Hippocampal formation (tissue), 2 donors: ENCODE results near the gene NECAB2.

Source experiments
- DNase-seq, 2 donors: peaks; one replicate each; lab custom pipeline; 2025; lab: John Stamatoyannopoulos, UW

The NECAB2 gene

DNA sequence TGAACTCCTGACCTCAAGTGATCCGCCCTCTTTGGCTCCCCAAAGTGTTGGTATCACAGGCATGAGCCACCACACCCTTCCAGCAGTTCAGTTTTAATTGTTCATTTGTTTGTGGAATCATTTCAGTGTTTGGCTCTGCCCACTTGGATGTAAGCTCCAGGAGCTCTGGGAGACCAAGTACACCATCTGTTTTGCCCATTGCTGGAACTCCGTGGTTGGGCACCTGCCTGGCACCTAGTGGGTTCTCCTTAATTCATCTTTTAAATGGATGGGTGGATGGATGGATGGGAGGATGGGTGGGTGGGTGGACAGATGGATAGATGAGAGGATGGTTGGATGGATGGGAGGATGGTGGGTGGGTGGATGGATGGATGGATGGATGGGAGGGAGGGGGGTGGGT lies 953 bp upstream of the NECAB2 start:
- no peak for DNase-seq

DNA sequence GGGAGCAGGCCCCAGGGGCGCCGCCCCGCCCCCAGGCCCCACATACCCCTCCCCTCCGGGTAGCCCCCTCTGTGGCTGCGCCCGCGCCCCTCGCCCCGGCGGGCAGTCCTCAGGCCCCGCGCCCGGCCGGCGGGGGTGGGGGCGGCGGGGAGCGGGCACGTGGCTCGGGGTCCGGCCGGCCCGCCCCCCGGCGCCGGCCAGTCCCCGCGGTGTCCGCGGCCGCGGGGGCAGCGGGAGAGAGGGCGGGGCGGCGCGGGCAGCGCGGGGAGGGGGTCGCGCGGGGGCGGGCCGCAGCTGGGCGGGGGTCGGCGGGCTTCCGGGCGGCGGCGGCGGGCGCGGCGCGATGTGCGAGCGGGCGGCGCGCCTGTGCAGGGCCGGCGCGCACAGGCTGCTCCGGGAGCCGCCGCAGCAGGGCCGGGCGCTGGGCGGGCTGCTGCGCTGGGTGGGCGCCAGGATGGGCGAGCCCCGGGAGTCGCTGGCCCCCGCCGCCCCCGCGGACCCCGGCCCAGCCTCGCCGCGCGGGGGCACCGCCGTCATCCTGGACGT lies 335 bp downstream of the NECAB2 start:
- DNase-seq: no peak

DNA sequence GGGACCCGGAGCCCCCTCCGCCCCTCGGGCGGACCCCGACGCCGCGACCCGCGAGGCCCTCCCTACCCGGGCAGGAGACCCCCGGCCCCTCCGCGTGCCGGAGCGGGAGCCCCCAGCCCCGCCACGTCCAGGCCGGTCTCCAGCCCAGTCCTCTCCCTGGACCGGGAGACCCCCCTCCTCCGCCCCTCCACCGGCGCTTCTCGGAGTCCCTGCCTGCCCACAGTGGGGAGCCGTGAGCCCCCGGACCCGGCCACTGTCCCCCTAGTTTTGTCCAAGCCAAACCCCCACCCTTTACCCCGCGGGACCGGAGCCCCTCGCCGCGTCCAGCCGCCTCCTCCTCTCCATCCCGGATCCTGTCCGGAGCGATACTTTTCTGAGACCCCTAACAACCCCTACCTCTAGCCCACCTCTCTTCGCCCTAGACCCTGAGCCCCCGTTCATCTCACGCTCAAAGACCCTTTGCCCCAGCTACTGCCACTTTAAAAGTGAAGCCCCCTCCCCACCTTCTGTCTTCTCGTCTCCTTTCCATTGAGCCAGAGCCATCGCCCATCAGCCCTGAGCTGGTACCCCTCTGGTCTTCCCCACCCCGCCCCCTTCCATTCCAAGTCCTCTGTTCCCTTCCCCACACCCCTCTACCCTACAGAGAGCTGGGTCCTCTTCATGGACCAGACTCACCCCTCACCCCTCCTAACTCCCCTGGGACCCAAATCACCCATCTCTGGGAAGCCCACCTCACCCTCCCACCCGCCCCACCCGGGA lies 1.0 kb downstream of the NECAB2 start:
- DNase-seq: no peak

DNA sequence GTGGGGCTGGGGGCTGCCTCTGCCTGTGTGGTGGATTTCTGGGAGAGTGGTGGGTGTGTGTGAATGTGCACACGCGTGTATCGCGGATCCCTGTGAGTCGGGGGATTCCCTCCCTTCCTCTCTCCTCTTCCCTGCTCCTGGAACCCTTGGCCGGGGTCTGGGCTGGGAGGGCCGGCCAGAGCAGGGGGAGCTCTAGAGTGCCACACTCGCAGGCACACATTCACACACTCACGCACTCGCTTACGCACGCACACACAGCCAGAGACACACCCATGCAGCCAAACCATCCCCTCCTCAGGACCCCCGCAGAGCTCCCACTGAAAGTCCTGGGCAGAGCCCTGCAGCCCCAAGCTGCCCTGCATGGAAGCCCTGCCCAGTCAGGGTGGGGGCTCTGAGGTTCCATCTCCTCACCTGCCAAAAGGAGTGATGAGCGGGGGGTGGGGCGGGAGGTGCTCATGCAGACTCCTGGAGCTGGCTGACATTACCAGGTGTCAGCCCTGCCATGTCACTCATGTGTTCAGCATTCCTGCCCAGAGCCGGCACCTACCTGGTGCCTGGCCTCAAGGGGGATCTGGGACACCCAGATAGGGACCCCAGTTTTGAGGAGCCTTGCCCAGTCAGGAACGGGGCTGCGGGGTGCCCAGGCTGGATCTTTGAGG lies 1.9 kb downstream of the NECAB2 start:
- DNase-seq: no peak

DNA sequence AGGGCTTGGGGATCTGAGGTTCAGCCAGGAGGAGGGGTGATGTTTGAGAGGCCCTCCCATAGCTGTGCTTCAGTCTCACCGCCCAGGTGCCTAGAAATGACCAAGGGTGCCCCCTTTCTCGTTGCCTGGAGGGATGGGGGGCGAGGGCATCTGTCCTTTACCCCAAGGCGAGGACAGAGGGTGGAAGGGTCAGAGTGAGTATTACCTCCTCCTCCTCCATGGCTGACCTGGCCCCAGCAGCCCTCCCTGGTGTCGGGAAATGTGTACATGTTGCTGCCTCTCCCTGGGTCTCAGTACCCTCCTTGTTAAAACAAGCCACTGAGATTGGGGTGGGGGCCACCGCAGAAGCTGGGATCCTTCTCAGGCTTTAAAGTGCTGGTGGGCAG lies 2.4 kb downstream of the NECAB2 start:
- DNase-seq: no peak

DNA sequence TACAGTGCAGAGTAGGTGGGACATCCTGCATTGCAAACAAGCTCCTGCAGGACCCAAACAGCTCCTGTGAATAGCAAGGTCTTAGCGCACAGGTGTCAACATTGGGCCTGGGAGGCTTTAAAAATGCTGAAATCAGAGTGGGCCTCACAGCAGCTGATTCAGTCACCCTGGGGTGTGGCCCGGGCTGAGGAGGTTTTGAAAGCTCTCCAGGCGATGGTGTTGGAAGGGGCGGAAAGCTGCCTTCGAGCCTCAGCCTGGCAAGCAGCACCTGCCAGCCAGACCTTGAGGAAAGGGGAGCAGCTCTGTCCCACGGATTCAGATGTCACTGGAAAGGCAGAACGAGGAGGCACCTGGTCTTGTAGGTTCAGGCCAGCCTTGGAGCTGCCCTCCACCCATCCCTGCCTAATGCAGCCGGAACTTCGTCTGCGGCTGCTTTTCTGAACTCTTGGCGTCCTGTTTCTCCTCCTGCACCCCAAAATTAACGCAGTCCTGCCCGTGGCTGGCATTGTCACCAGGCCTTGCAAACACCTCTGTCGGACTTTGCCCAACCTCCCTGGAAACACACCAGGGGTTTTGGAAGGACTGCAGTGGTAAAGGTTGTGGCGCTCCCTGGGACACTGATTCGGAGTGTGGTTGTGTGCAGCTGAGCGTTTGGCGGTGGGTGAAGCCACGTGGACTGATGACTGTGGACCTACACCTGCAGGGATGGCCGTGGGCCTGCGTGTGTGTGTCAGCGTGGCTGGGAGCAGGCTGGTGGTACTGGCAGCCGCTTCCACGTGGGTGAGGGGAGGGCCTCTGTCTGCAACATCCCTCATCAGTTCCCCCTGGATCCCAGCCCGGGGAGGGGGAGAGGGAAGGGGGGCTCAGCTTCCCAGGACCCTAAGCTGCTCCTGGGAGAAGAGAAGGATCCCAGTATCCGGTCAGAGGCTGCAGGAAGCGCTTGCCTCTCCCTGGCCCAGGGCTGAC lies 3.4 kb downstream of the NECAB2 start:
- no peak for DNase-seq

DNA sequence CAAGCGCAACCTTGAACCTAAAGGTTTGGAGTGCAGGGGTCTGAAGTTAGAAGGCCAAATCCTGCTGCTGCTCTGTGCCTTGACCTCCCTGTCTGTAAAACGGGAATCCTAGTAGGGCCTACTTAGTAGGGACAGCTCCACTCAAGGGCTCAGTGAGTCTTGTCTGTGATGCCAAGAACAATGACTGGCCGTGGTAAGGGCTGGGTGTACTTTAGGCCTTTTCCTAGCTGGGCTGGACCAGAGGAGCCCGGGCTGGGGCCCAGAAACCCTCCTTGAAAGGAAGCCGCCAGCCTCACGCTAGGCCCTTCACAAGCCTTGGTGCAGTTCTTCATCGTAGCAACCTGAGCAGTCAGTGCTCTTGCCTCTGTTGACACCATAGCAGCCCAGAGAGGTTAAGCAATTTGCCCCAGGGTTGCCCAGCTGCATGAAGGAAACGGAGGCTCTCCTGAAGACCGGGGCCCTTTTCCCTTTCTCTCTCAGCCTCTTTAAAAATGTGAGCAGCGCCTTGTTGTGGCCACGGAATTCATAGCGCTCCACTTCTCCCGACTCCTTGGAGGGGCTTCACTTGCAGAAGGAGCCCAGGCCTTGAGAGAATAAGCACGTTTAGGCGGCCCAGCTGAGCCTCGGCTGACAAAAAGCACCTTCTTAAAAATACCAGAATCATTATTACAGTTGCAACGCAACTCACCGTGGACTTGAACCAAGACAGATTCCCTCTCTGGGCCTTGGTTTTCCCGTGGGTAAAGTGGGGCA lies 4.4 kb downstream of the NECAB2 start:
- no peak for DNase-seq

DNA sequence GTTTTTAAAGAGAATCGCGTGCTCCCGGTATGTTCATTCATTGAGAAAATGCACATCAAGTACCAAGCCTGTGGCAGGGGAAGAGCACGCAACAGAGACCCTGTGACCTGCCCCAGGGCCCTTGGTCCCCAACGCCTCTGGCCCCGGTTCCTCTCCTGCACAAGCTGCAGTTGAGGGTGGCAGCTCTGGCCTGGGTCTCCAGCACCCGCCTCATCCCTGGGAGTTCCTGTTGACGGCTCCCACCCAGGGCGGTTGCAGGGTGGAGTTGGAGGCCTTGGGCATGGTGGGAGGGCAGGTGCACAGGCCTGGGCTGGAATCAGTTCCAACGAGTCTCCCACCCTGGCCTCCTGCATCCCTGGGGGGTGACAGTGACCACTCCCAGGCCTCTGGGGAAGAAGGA lies 5.0 kb downstream of the NECAB2 start:
- no peak for DNase-seq

DNA sequence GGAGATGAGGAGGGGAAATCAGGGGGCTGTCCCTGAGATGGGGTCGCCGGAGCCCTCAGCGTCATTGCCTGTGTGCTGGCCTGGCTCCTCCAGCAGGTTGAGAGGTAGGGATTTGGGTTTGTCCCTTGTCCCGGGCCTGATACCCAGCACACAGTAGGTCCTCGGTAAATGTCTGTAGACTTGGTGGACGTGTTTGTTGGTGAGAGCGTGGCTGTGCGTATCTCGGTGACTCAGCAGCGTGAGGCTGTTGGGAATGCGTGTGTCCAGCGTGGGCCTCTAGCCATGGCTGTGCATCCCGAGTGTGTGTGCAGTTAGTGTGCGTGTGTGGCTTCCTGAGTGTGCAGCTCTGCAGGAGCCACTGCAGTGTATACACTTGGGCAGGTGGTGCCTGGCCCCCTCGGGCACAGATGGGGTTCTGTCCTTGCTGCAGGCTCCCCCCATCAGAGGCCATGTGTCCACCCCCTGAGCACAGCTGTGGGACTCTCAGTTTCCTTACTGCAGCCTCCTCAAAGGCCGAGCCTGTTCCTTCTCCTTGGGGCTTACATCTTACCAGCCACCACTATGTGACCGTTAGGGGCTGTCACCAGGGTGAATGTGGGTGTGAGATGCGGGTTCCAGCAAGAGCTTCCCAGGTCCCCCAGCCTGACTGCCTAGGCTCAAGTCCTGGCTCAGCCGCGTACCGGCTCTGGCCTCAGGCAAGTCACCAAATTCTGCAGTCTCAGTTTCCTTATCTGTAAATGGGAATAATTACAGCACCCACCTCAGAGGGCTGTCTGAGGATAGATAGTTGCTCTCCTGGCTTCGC lies 5.7 kb downstream of the NECAB2 start:
- DNase-seq: no peak

DNA sequence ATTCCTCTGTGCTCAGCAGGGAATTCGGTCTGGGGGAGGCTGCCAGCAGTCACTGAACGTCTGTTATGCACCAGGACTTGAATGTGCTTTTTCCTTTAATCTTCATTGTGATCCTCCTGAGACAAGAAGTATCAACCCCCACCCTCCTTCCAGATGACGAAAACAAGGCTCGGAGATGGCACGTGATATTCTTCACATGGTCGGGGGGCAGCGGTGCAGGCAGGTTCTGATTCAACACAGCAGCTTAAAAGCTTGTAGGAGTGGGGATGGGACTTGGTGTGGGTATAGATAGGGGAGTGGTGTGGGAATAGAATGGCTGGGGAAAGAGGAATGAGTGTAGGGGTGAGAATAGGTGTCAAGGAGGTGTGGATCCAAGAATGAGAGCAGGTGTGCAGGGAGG lies 6.4 kb downstream of the NECAB2 start:
- DNase-seq: no peak

DNA sequence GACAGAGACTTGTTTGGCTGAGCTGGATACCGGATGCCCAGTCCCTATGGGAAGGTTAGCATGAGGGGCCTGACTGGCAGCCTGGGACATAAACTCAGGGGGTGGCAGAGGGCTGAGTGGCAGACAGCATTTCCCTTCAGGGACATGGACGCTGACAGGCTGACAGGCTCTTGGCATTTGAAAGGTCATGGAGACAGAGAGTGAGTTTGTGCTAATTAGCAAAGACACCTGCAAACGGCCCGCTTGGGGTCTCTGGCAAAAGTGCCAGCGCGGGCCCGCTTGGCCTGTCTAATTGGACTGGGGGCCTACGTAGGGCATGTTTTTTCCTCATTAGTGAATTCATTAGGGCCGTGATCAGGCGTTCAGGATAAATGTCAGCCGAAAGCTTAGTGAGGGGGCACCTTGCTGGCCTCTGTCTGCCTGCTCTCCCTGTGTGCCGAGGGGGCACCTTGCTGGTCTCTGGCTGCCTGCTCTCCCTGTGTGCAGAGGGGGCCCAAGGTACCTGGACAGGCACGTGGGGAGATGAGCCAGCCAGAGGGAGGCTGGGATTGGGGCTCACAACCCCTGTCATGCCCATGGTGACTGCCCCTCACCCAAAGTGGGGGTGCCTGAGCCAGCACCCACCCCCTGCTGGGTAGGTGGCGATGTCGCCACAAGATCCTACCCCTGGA lies 7.7 kb downstream of the NECAB2 start:
- DNase-seq: no peak

DNA sequence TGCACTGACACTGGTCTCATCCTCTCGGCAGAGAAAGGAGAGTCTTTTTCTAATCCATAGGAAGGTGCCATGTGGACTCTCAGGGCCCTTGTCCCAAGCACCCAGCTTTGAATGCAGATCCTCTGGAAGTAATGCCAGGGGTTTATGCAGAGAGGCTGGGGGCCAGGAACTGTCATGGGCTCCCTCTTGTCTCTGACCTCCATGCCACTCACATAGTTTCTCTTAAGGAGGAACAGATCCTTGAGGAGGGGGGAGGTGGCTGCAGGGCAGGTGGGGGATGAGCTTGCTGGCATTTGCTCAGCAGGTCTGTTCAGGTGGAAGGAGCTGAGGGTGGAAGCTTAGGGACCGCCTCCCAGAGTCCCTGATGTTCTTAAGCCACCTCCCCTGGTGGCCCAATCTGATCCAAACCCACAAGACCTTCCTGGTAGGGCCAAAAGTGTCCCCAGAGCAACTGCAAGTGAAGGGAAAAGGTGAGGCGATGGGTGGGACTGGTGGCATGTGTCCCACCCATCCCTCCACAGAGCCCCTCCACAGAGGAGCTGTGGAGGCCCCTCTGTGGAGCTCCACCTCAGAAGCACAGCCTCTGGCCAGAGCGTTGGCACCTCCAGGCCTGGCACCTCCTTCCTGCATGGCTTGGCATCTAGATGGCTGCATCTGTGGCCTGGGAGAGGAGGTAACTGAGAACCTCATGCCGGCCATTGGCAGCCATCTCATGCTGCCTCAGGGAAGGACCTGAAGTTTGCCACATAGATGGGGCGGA lies 9.2 kb downstream of the NECAB2 start:
- DNase-seq: no peak

DNA sequence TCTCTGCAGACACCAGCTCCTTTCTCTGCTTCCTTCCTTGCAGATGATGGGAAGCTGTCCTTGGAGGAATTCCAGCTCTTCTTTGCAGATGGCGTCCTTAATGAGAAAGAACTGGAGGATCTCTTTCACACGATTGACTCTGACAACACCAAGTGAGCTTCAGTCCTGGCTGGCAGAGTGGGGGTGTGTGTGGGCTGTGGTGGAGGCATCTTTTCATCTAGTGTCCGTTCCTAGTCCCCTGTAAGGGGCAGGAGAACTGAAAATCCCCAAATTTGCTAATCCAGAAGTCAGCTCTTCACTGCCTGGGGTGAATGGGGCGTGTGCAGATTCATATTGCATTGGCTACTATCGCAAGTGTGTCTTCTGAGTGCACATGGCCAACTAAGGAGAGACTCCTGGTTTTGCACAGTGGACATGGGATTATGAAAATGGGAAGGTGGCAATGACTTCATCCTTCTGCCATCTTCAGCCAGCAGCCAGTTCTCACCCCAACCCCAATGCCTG lies 10.4 kb downstream of the NECAB2 start:
- no peak for DNase-seq

DNA sequence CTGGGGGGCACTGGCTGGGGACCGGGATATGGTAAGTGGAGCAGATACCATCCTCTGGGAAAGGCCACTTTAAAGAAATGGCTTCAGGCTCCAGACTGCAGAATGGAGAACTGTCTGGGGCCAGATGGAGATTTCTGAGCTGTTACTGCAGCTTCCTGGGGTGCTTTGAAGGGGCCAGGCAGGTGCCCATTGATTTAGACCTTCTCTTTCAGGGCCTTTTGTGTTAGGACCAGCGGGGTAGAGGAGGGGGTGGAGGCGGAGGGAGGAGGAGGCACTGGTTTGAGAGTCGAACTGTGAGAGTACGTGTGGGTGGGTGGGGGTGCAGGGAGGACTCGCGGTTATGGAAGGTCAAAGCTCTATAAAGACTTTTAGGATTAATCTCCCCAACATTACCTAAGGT lies 11.4 kb downstream of the NECAB2 start:
- no peak for DNase-seq

DNA sequence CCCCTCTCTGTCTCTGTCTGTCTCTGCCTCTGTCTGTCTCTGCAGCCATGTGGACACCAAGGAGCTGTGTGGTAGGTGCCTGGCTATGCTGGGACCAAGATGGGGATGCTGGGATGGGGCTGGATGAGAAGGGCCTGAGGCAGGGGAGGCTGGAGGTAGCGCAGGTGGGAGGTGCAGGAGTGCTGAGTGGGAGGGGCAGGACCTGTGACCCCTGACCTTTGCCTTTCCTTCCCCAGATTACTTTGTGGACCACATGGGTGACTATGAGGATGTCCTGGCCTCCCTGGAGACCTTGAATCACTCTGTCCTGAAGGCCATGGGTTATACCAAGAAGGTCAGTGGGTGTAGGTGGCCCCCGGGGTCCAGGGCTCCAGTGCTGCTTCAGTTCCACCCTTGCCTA lies 12.8 kb downstream of the NECAB2 start:
- no peak for DNase-seq

DNA sequence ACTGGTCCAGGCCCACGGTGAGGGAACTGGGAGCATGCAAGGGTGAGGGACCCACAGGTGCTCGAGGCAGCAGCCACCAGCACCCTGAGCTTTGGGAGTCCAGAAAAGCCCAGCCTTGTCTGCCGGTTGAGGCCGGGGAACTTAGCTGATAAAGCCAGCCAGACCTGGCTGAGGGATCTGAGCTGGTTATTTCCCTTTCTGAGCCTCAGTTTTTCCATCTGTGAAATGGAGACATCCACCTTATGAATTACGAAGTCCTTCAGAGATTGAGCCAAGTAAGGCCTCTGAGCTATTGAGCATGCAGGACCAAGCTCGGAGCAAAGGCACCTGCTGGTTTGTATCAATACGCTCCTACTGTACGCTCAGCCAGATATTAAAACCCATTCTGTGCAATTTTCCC lies 13.8 kb downstream of the NECAB2 start:
- DNase-seq: no peak

DNA sequence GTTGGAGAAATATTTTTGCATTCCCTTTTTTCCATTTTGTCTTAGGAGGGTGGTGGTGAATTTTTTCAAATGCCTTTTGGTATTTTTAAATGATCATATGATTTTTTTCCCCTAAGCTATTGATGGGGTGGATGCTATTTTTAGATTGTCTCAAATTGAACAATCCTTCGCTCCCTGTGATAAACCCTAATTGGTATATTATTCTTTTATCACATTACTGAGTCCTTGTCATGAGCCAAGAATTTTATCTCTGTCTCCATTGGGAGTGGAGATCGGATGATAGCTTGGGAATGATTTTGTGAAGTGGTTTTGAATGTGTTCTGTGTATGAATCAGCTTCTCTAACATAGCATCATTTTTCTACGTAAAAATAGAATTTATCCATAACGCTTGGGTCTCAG lies 15.4 kb downstream of the NECAB2 start:
- DNase-seq: no peak

DNA sequence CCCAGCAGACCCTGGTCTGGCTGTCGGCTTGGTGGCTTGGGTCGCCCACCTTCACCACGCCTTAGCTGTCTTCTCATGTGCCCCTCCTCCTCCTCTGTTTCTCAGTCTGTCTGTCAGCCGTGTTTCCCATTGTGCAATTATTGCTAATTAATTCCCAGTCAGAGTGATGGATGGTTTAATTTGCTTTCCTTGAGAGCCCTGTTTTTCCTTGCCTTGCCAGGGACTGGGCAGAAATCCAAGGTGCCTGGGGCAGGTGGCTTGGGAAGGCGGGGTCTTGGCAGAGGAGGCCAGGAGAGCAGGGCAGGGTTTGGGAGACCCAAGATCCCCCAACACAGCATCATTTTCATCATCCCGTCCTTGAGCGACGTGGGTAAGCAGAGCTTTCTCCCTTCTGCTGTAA lies 21.3 kb downstream of the NECAB2 start:
- DNase-seq: no peak

DNA sequence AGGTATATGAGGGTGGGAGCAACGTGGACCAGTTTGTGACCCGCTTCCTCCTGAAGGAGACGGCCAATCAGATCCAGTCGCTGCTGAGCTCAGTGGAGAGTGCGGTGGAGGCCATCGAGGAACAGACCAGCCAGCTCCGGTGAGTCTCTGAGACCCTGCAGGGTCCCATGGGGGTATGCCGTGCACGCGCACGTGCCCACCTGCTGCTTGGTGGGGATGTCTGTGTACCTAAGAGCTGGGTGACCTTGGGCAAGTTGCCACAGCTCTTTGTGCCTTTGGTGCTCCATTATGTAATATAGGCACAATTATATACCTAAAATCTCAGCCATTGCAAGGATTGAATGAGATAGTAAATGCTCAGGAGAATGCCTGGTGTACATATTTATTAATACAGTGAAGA lies 22.4 kb downstream of the NECAB2 start:
- DNase-seq: no peak
